Measurements from ENCODE around the gene GPHN.

DNA sequence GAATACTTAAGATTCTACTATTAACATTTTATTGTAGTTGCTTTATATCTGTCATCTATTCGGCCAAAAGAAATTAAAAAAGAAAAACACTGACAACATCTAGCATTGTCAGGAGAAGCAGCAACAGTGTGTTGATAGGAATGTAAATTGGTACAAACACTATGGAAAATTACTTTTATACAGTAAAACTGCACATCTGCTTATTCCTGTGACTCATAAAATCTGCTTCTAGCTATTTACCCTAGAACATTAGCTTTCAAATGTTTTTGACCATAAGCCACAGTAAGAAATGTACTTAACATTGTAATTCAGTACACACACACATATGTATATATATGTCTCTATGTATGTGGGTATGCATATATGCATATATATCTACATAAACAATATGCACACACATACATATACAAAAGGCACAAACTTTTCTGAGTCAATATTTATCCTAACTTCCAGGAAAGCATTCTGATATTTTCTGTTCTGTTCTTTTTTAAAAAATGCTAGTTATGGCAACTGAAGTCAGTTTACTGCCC, 402.4 kb downstream of the GPHN start:
- TF ChIP-seq, protein P1, sequence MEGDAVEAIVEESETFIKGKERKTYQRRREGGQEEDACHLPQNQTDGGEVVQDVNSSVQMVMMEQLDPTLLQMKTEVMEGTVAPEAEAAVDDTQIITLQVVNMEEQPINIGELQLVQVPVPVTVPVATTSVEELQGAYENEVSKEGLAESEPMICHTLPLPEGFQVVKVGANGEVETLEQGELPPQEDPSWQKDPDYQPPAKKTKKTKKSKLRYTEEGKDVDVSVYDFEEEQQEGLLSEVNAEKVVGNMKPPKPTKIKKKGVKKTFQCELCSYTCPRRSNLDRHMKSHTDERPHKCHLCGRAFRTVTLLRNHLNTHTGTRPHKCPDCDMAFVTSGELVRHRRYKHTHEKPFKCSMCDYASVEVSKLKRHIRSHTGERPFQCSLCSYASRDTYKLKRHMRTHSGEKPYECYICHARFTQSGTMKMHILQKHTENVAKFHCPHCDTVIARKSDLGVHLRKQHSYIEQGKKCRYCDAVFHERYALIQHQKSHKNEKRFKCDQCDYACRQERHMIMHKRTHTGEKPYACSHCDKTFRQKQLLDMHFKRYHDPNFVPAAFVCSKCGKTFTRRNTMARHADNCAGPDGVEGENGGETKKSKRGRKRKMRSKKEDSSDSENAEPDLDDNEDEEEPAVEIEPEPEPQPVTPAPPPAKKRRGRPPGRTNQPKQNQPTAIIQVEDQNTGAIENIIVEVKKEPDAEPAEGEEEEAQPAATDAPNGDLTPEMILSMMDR (IDR thresholded peaks at IDR 0.05; ENCODE audit: low read length) = no peak
- TF ChIP-seq EZH2 (IDR thresholded peaks at IDR 0.05; ENCODE audit: borderline replicate concordance, low read length) = no peak
